Common myeloid progenitor, CD34-positive (primary cell): Measurements from ENCODE around the gene PXMP4.

Source experiments
- CTCF ChIA-PET: fragments of 350-600 bp; sonication (Branson Sonifier 250); formaldehyde crosslinking; loops from one replicate; lab custom pipeline; 2021; ENCODE audit warnings: antibody characterized with exemption; lab: Charles Lee
- POLR2A ChIA-PET: fragments of 350-600 bp; sonication (Branson Sonifier 250); formaldehyde crosslinking; loops from one replicate; lab custom pipeline; 2021; ENCODE audit warnings: antibody characterized with exemption; lab: Charles Lee
- DNase-seq, 3 donors: peaks; one replicate each; pipeline versions ENCODE4 v3.0.0 to v3.0.0-alpha.2; 2013
- H3K27ac ChIP-seq, 2 experiments: 1 replicate in 1 of 2; 2 replicates in 1 of 2; pipeline ENCODE4 v1.7.0; 2013; ENCODE audit warnings: inconsistent platforms in 2 of 2, low read length in 2 of 2, mild to moderate bottlenecking in 2 of 2, low read depth in 1 of 2, moderate library complexity in 1 of 2; ENCODE audit not compliant: severe bottlenecking in 2 of 2, insufficient read depth in 1 of 2, poor library complexity in 1 of 2
- H3K27me3 ChIP-seq, 5 experiments: replicated peaks in 2 of 5; 1 replicate in 3 of 5; 2 replicates in 2 of 5; pipeline versions ENCODE4 v1.6.1 to v1.7.0; 2013; ENCODE audit warnings: low read length in 4 of 5, mild to moderate bottlenecking in 2 of 5, moderate library complexity in 2 of 5, inconsistent platforms in 1 of 5; ENCODE audit not compliant: insufficient read depth in 5 of 5, control insufficient read depth in 4 of 5
- H3K36me3 ChIP-seq, 4 experiments: 1 replicate in 2 of 4; 2 replicates in 2 of 4; pipeline versions ENCODE4 v1.6.1 to v1.7.0; 2013; ENCODE audit warnings: low read length in 3 of 4, control low read depth in 1 of 4, mild to moderate bottlenecking in 1 of 4; ENCODE audit not compliant: control insufficient read depth in 4 of 4, insufficient read depth in 4 of 4
- H3K4me1 ChIP-seq, 4 experiments: 1 replicate in 3 of 4; 2 replicates in 1 of 4; pipeline versions ENCODE4 v1.6.1 to v1.7.1; 2013; ENCODE audit warnings: low read length in 3 of 4, mild to moderate bottlenecking in 3 of 4, control low read depth in 1 of 4, inconsistent platforms in 1 of 4, moderate library complexity in 1 of 4; ENCODE audit not compliant: control insufficient read depth in 4 of 4, insufficient read depth in 4 of 4; ENCODE audit errors: control extremely low read depth in 1 of 4
- H3K4me3 ChIP-seq, 7 experiments: 1 replicate in 4 of 7; 2 replicates in 3 of 7; pipeline versions ENCODE4 v1.5.1 to v1.7.0; 2013; ENCODE audit warnings: mild to moderate bottlenecking in 7 of 7, low read length in 6 of 7, moderate library complexity in 6 of 7, inconsistent platforms in 2 of 7, low read depth in 2 of 7, control low read depth in 1 of 7; ENCODE audit not compliant: insufficient read depth in 4 of 7, control insufficient read depth in 1 of 7; ENCODE audit errors: extremely low read depth in 1 of 7
- H3K9me3 ChIP-seq, 5 experiments: 1 replicate in 4 of 5; 2 replicates in 1 of 5; pipeline versions ENCODE4 v1.6.1 to v1.7.1; 2013; ENCODE audit warnings: low read length in 4 of 5, mild to moderate bottlenecking in 2 of 5, inconsistent platforms in 1 of 5, low read depth in 1 of 5, moderate library complexity in 1 of 5; ENCODE audit not compliant: control insufficient read depth in 4 of 5, insufficient read depth in 2 of 5; ENCODE audit errors: control extremely low read depth in 1 of 5
- WGBS: methylation state at CpG from one replicate; pipeline ENCODE4 v1.1.5; 2013; ENCODE audit not compliant: insufficient coverage; 5-methylcytosine and 5-hydroxymethylcytosine counted together

The PXMP4 gene

GRCh38 chr20:33673410-33674293, 46.5 kb downstream of the PXMP4 start:
- ChIA-PET POLR2A (no interaction called here), CTCF (no interaction called here)
- no peaks in the 10 kb centered on the region for H3K27me3 ChIP-seq
- no peaks in the 10 kb centered on the region for H3K9me3 ChIP-seq
- peaks cover 0 to 27% (median 19%) of the 10 kb centered on the region in 4 experiments for H3K4me1 ChIP-seq
- WGBS: 23% methylated on average over 25 of the region's 29 CpGs
- H3K36me3 ChIP-seq: peaks cover 0 to 43% (median 11%) of the 10 kb centered on the region in 4 experiments
- H3K4me3 ChIP-seq: peak overlapping the region; percentile 23 to 80 (median 66)
- DNase-seq: no peak
- H3K27ac ChIP-seq: peak overlapping the region in 1 of 2 experiments; percentile 67

- CTCF ChIA-PET: no interaction called here
- Histone ChIP-seq H3K36me3 (peaks cover 0 to 41% (median 8%) of the 10 kb centered on the region in 4 experiments), H3K4me3 (peak overlapping the region in 1 of 7 experiments; percentile 66), H3K27ac (peak overlapping the region in 1 of 2 experiments; percentile 67), H3K4me1 (peaks cover 0 to 32% (median 24%) of the 10 kb centered on the region in 4 experiments), H3K9me3 (no peaks in the 10 kb centered on the region), H3K27me3 (no peaks in the 10 kb centered on the region)
- POLR2A ChIA-PET: no interaction called here
- DNase-seq: no peak
- 92% methylated on average over 1 of the region's 4 CpGs for WGBS
Measured at GRCh38 chr20:33673114-33673409, 47.0 kb downstream of the PXMP4 start.

- ChIA-PET POLR2A (no interaction called here), CTCF (interaction anchor here (0.8 kb wide), 1 partner anchor 9 kb away, joined by 3 read pairs; no protein-coding TSS in a partner anchor)
- WGBS: 77% methylated on average over 11 of the region's 17 CpGs
- Histone ChIP-seq H3K36me3 (peaks cover 0 to 36% (median 6%) of the 10 kb centered on the region in 4 experiments), H3K27me3 (no peaks in the 10 kb centered on the region), H3K4me3 (no peak overlapping the region), H3K27ac (peak overlapping the region in 1 of 2 experiments; percentile 67), H3K9me3 (no peaks in the 10 kb centered on the region), H3K4me1 (peaks cover 0 to 37% (median 28%) of the 10 kb centered on the region in 4 experiments)
- no peak for DNase-seq
Measured at GRCh38 chr20:33672426-33673113, 47.5 kb downstream of the PXMP4 start.

GRCh38 chr20:33671573-33672288, 48.4 kb downstream of the PXMP4 start:
- POLR2A ChIA-PET: no interaction called here
- CTCF ChIA-PET: interaction anchor here (0.8 kb wide), 1 partner anchor 9 kb away, joined by 3 read pairs; no protein-coding TSS in a partner anchor
- 79% methylated on average over 7 of the region's 8 CpGs for WGBS
- no peaks in the 10 kb centered on the region for H3K9me3 ChIP-seq
- H3K4me1 ChIP-seq: peaks cover 0 to 45% (median 36%) of the 10 kb centered on the region in 4 experiments
- no peak for DNase-seq
- H3K36me3 ChIP-seq: peaks cover 0 to 27% (median 3%) of the 10 kb centered on the region in 4 experiments
- no peak overlapping the region for H3K27ac ChIP-seq
- H3K4me3 ChIP-seq: no peak overlapping the region
- no peaks in the 10 kb centered on the region for H3K27me3 ChIP-seq

- Histone ChIP-seq H3K36me3 (peaks cover 0 to 19% (median 0%) of the 10 kb centered on the region in 4 experiments), H3K4me3 (no peak overlapping the region), H3K9me3 (no peaks in the 10 kb centered on the region), H3K27ac (no peak overlapping the region), H3K4me1 (peaks cover 0 to 51% (median 43%) of the 10 kb centered on the region in 4 experiments), H3K27me3 (no peaks in the 10 kb centered on the region)
- ChIA-PET POLR2A (interaction anchor here (0.6 to 0.7 kb wide), 2 partner anchors 29 to 112 kb away, joined by 3 to 4 read pairs; no protein-coding TSS in a partner anchor), CTCF (interaction anchor here (1.2 to 5.2 kb wide), 3 partner anchors 10 to 217 kb away, joined by 3 to 44 read pairs (median 3); no protein-coding TSS in a partner anchor)
- no peak for DNase-seq
- 98% methylated on average over 5 of the region's 6 CpGs for WGBS
Measured at GRCh38 chr20:33670715-33671499, 49.2 kb downstream of the PXMP4 start.
